ENCODE measurements around the gene TTLL8. TPM values are rescaled to one million over a fixed set of nuclear protein-coding genes. Genes with fewer than 3 reads are reported as not detected.

The TTLL8 gene
- total RNA-seq, 1 experiment from 2014 or later: not detected

- no peak overlapping the region for H3K4me3 Mint-ChIP-seq
- no peak overlapping the region for H3K27ac Mint-ChIP-seq
- peaks cover 5 to 8% of the 10 kb centered on the region in 2 experiments for H3K4me1 Mint-ChIP-seq
- H3K23me2 ChIP-seq (ENCODE audit: insufficient read length, low read depth, low read length, poor library complexity, severe bottlenecking): peaks cover 2% of the 10 kb centered on the region
- H3K79me2 ChIP-seq (ENCODE audit: insufficient read depth, low read length): no peaks in the 10 kb centered on the region
- H4K8ac ChIP-seq (replicated peaks; ENCODE audit: insufficient read length, low read depth, low read length): no peak overlapping the region
- no peak overlapping the region for H2BK15ac ChIP-seq (ENCODE audit: low read depth, low read length)
- no peak overlapping the region for H4K91ac ChIP-seq (ENCODE audit: insufficient read length, low read depth, low read length)
- no peak overlapping the region for H2BK12ac ChIP-seq (ENCODE audit: insufficient read length, low read depth, low read length)
- H3K36me3 Mint-ChIP-seq (ENCODE audit: insufficient read depth in 1 of 3, low read depth in 3 of 3): no peaks in the 10 kb centered on the region
- no peak overlapping the region for H3K56ac ChIP-seq (ENCODE audit: insufficient read length, low read depth, low read length)
- DNase-seq: no peak
- no peak overlapping the region for H3K4me2 ChIP-seq (ENCODE audit: insufficient read depth, insufficient read length, low read length)
- H3K23ac ChIP-seq (ENCODE audit: insufficient read length, low read depth, low read length): no peak overlapping the region
- peaks cover 0 to 4% of the 10 kb centered on the region in 2 experiments; a peak in 1 of 5 replicates for H3K9me3 Mint-ChIP-seq
- H2AFZ ChIP-seq (ENCODE audit: low read length): no peak overlapping the region
- H3K4ac ChIP-seq (ENCODE audit: low read depth, low read length): no peak overlapping the region
- H3K9me3 ChIP-seq (ENCODE audit: control insufficient read depth, low read depth, low read length): no peaks in the 10 kb centered on the region
- no peaks in the 10 kb centered on the region for H3K79me1 ChIP-seq (ENCODE audit: insufficient read depth, low read depth, low read length, poor library complexity, severe bottlenecking)
- no peaks in the 10 kb centered on the region for H4K20me1 ChIP-seq (ENCODE audit: control insufficient read depth, insufficient read depth, insufficient read length)
- no peak overlapping the region for H3T11ph ChIP-seq (ENCODE audit: low read length)
- H2BK5ac ChIP-seq (ENCODE audit: insufficient read length, low read length): no peak overlapping the region
- H4K5ac ChIP-seq (ENCODE audit: insufficient read length, low read depth, low read length): no peak overlapping the region
- no peak overlapping the region for H3K14ac ChIP-seq (ENCODE audit: insufficient read depth, low read length)
- H3K18ac ChIP-seq (ENCODE audit: insufficient read length, low read depth, low read length): no peak overlapping the region
- H2BK20ac ChIP-seq (ENCODE audit: low read depth, low read length, poor library complexity, severe bottlenecking): no peak overlapping the region
- no peak overlapping the region for H2AK5ac ChIP-seq (ENCODE audit: insufficient read length, low read length)
- no CpG with 5 or more reads among the region's 18 CpGs for WGBS (ENCODE audit: extremely low coverage, insufficient read length, low lambda C conversion rate)
- H2BK120ac ChIP-seq (ENCODE audit: low read depth, low read length, poor library complexity, severe bottlenecking): no peak overlapping the region
- no peaks in the 10 kb centered on the region for H3K27me3 ChIP-seq (ENCODE audit: insufficient read depth, low read length)
- H3K4me1 ChIP-seq (ENCODE audit: insufficient read depth, low read length): no peaks in the 10 kb centered on the region; the same call in 1 of the 2 replicates
- no peak overlapping the region for H3K27ac ChIP-seq (ENCODE audit: insufficient read length, low read depth, low read length)
- TF ChIP-seq, protein P1, sequence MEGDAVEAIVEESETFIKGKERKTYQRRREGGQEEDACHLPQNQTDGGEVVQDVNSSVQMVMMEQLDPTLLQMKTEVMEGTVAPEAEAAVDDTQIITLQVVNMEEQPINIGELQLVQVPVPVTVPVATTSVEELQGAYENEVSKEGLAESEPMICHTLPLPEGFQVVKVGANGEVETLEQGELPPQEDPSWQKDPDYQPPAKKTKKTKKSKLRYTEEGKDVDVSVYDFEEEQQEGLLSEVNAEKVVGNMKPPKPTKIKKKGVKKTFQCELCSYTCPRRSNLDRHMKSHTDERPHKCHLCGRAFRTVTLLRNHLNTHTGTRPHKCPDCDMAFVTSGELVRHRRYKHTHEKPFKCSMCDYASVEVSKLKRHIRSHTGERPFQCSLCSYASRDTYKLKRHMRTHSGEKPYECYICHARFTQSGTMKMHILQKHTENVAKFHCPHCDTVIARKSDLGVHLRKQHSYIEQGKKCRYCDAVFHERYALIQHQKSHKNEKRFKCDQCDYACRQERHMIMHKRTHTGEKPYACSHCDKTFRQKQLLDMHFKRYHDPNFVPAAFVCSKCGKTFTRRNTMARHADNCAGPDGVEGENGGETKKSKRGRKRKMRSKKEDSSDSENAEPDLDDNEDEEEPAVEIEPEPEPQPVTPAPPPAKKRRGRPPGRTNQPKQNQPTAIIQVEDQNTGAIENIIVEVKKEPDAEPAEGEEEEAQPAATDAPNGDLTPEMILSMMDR (conservative IDR thresholded peaks at IDR 0.05): no peak
- H3K9ac ChIP-seq (ENCODE audit: extremely low read depth, insufficient read length, low read length): no peak overlapping the region
- peaks cover 12% of the 10 kb centered on the region for H3K27me3 Mint-ChIP-seq (ENCODE audit: low read depth)
Measured at GRCh38 chr22:50064453-50064852, 6.4 kb upstream of the TTLL8 start.
